K562 (cell line): Measurements from ENCODE around the gene ITSN1. TPM values are rescaled to one million over a fixed set of nuclear protein-coding genes. Genes with fewer than 3 reads are reported as not detected.

Experiments
- ATAC-seq: fragments of 200-7000 bp; cut with Tn5 transposase; 3 replicates; pipeline ENCODE4 v1.9.1; 2020; ENCODE audit warnings: moderate library complexity
- BruUV-seq: library from RNA; stranded (reverse); fragments of 400-500 nt; replicated peaks from 2 replicates; lab custom pipeline; 2021; lab: Mats Ljungman, UMichigan
- CTCF ChIA-PET: fragments of 300-600 bp; formaldehyde crosslinking; extraction: SDS; loops from one replicate; lab custom pipeline; 2021; ENCODE audit warnings: low intra/inter-chr PET ratio; lab: Yijun Ruan, JAX
- POLR2A ChIA-PET: fragments of 300-600, 350-650 bp; sonication (Branson Sonifier 250); formaldehyde crosslinking; extraction: SDS; loops from one replicate; lab custom pipeline; 2021; ENCODE audit warnings: antibody characterized with exemption, inconsistent platforms; lab: Yijun Ruan, JAX
- DNase-seq, 4 experiments: peaks; one replicate each; pipeline versions ENCODE4 v3.0.0 to v3.0.0-alpha.2; 2011 to 2018; ENCODE audit warnings: low spot score in 3 of 4, mixed read lengths in 3 of 4; ENCODE audit errors: extremely low read depth in 1 of 4
- FAIRE-seq: peaks from 2 replicates; lab custom pipeline; 2011; peaks lifted over from hg19 to GRCh38; lab: Jason Lieb, UNC
- H2AFZ ChIP-seq: 2 replicates; pipeline ENCODE4 v1.6.0; 2011; ENCODE audit warnings: low read depth, low read length, control low read depth, inconsistent platforms
- H3K27ac ChIP-seq: fragments of 200-600 bp; 3 replicates; pipeline ENCODE4 v1.8.0; 2011; ENCODE audit warnings: low read depth, mild to moderate bottlenecking, control low read depth, inconsistent platforms, low read length, moderate library complexity, mixed read lengths; ENCODE audit errors: extremely low read depth
- H3K27me3 ChIP-seq, 2 experiments: fragments of 300-600 bp in 1 of 2; 2 replicates in 1 of 2; 3 replicates in 1 of 2; pipeline versions ENCODE4 v1.6.0 to v1.8.0; 2011; ENCODE audit warnings: inconsistent platforms in 2 of 2, low read length in 2 of 2, mild to moderate bottlenecking in 1 of 2, mixed read lengths in 1 of 2, moderate library complexity in 1 of 2; ENCODE audit not compliant: control insufficient read depth in 2 of 2, insufficient read depth in 2 of 2
- H3K36me3 ChIP-seq: fragments of 300-600 bp; 3 replicates; pipeline ENCODE4 v1.8.0; 2011; ENCODE audit warnings: mild to moderate bottlenecking, low read length, inconsistent platforms; ENCODE audit not compliant: control insufficient read depth, insufficient read depth
- H3K4me1 ChIP-seq, 2 experiments: fragments of 200-600 bp in 1 of 2; replicated peaks in 1 of 2; 2 replicates in 1 of 2; 3 replicates in 1 of 2; pipeline versions ENCODE4 v1.5.1 to v1.8.0; 2011; ENCODE audit warnings: inconsistent platforms in 2 of 2, low read length in 2 of 2, mild to moderate bottlenecking in 1 of 2, mixed read lengths in 1 of 2, moderate library complexity in 1 of 2; ENCODE audit not compliant: control insufficient read depth in 2 of 2, insufficient read depth in 2 of 2
- H3K4me2 ChIP-seq: 2 replicates; pipeline ENCODE4 v1.6.1; 2011; ENCODE audit warnings: low read length, control low read depth, inconsistent platforms, mixed read lengths; ENCODE audit not compliant: insufficient read depth
- H3K4me3 ChIP-seq: fragments of 200-600 bp; sonication (generic), shearing (Covaris generic); 2 replicates; pipeline ENCODE4 v1.5.1; 2016; ENCODE audit warnings: control low read depth, inconsistent platforms
- H3K79me2 ChIP-seq: fragments of 200-600 bp; 3 replicates; pipeline ENCODE4 v1.8.0; 2011; ENCODE audit warnings: low read length, inconsistent platforms; ENCODE audit not compliant: control insufficient read depth, insufficient read depth
- H3K9ac ChIP-seq, 2 experiments: 2 replicates each; pipeline versions ENCODE4 v1.6.0 to v1.6.1; 2011; ENCODE audit warnings: low read depth in 2 of 2, low read length in 2 of 2, control low read depth in 1 of 2, inconsistent platforms in 1 of 2, mild to moderate bottlenecking in 1 of 2, mixed read lengths in 1 of 2; ENCODE audit not compliant: insufficient read depth in 1 of 2
- H3K9me1 ChIP-seq: one replicate; pipeline ENCODE4 v1.6.0; 2011; ENCODE audit warnings: inconsistent platforms, mild to moderate bottlenecking, low read length, moderate library complexity; ENCODE audit not compliant: control insufficient read depth, insufficient read depth
- H3K9me3 ChIP-seq: replicated peaks from 2 replicates; pipeline ENCODE4 v1.5.1; 2011; ENCODE audit warnings: low read depth, low read length, inconsistent platforms; ENCODE audit not compliant: control insufficient read depth, insufficient read depth
- H4K20me1 ChIP-seq: replicated peaks from 2 replicates; pipeline ENCODE4 v1.6.1; 2011; ENCODE audit warnings: low read length, inconsistent platforms, mixed read lengths; ENCODE audit not compliant: control insufficient read depth, insufficient read depth
- CTCF ChIP-seq, 3 experiments: IDR thresholded peaks in 2 of 3; conservative IDR thresholded peaks in 1 of 3; 2 replicates each; pipeline ENCODE4 v1.5.1; 2011 to 2012; ENCODE audit warnings: low read length in 3 of 3, mild to moderate bottlenecking in 3 of 3, control low read depth in 2 of 3, improper control_type of control experiment in 1 of 3, inconsistent platforms in 1 of 3, low read depth in 1 of 3, mixed read lengths in 1 of 3, moderate library complexity in 1 of 3; ENCODE audit not compliant: insufficient read depth in 2 of 3
- ILF3 ChIP-seq: fragments of 450-650 bp; IDR thresholded peaks from 2 replicates; pipeline ENCODE4 v1.6.1; 2018; ENCODE audit warnings: antibody characterized with exemption, mild to moderate bottlenecking, moderate library complexity, borderline replicate concordance
- IRF1 ChIP-seq: sonication (generic); formaldehyde crosslinking; IDR thresholded peaks from 2 replicates; pipeline ENCODE4 v1.8.0; 2022; ENCODE audit warnings: missing genetic modification reagents, mild to moderate bottlenecking, borderline replicate concordance
- JUND ChIP-seq, 2 experiments: IDR thresholded peaks; 2 replicates in 1 of 2; 3 replicates in 1 of 2; pipeline ENCODE4 v1.6.1; 2011; ENCODE audit warnings: borderline replicate concordance in 2 of 2, low read depth in 2 of 2, low read length in 2 of 2, improper control_type of control experiment in 1 of 2, missing biosample characterization in 1 of 2, missing genetic modification characterization in 1 of 2, missing genetic modification reagents in 1 of 2
- KLF10 ChIP-seq: fragments of 250-450 bp; sonication (Bioruptor Pico); IDR thresholded peaks from 2 replicates; pipeline ENCODE4 v1.6.1; 2021; ENCODE audit warnings: matching md5 sums
- MAZ ChIP-seq, 2 experiments: fragments of 450-650 bp in 1 of 2; sonication (generic) in 1 of 2; formaldehyde crosslinking; IDR thresholded peaks in 1 of 2; conservative IDR thresholded peaks in 1 of 2; 2 replicates each; pipeline versions ENCODE4 v1.4.0 to v1.5.0; 2020; ENCODE audit warnings: mild to moderate bottlenecking in 1 of 2, missing genetic modification reagents in 1 of 2
- NR3C1 ChIP-seq: sonication (generic); formaldehyde crosslinking; IDR thresholded peaks from 2 replicates; pipeline ENCODE4 v1.8.1; 2022; ENCODE audit warnings: missing genetic modification reagents
- SFPQ ChIP-seq: fragments of 200-400 bp; formaldehyde crosslinking; IDR thresholded peaks from 2 replicates; pipeline ENCODE4 v1.6.1; 2017; ENCODE audit warnings: mild to moderate bottlenecking, low read depth, low read length, moderate library complexity
- SP2 ChIP-seq: IDR thresholded peaks from 2 replicates; pipeline ENCODE4 v1.6.1; 2011; ENCODE audit warnings: mild to moderate bottlenecking, low read depth, low read length, moderate library complexity; ENCODE audit not compliant: poor library complexity, severe bottlenecking; ENCODE audit errors: extremely low read depth
- TGIF2 ChIP-seq: sonication (generic); formaldehyde crosslinking; IDR thresholded peaks from 2 replicates; pipeline ENCODE4 v1.8.1; 2022; ENCODE audit warnings: mild to moderate bottlenecking, missing genetic modification reagents, moderate library complexity
- ZNF57 ChIP-seq: fragments of 450-650 bp; formaldehyde crosslinking; IDR thresholded peaks from 2 replicates; pipeline ENCODE4 v1.4.0; 2020; ENCODE audit warnings: mild to moderate bottlenecking, moderate library complexity
- ZSCAN29 ChIP-seq: fragments of 450-650 bp; IDR thresholded peaks from 2 replicates; pipeline ENCODE4 v1.6.1; 2017
- in situ Hi-C: fragments of 300-500 bp; cut with MboI; formaldehyde crosslinking; loops from 4 replicates; pipeline ENCODE4 v1.15.0; 2018; ENCODE audit warnings: inconsistent platforms, mixed read lengths
- intact Hi-C: fragments of 100-400 bp; cut with micrococcal nuclease; formaldehyde crosslinking; loops from 2 replicates; pipeline ENCODE4 v1.14.2; 2022
- polyA plus RNA-seq, 8 experiments: library from polyadenylated mRNA; depleted of rRNA in 4 of 8; stranded (reverse) in 5 of 8; unstranded in 3 of 8; fragments of >200 nt; fragmentation: Nextera tagmentation in 2 of 8; fragmentation: Illumina TruSeq in 1 of 8; extraction: Ambion mirVana in 2 of 8; extraction: Trizol in 1 of 8; gene quantifications; 2 replicates each; pipeline versions ENCODE4 v1.2.1 to v1.2.3, GENCODE V29; 2011 to 2014; ENCODE audit warnings: inconsistent platforms in 1 of 8, missing spikeins in 1 of 8
- total RNA-seq, 7 experiments: library from RNA; depleted of rRNA in 6 of 7; stranded (reverse); fragments of >200 nt in 6 of 7; fragmentation: Illumina TruSeq in 2 of 7; extraction: Trizol in 2 of 7; gene quantifications; 2 replicates each; pipeline versions ENCODE4 v1.2.1 to v1.2.3, GENCODE V29; 2011 to 2021; ENCODE audit warnings: low replicate concordance in 1 of 7

Gene ITSN1
- total and polyA plus RNA-seq, 9 of the 15 experiments (the other 6 are each of a cell fraction or from before 2014, with no cell fraction given): 1.1 to 12.6 (median 4.8) TPM

- BruUV-seq: no TSS peak
- FAIRE-seq (no peak), DNase-seq (no peak), ATAC-seq (no peak)
- in situ Hi-C loops: no loop called here
- Histone ChIP-seq H2AFZ (no peak overlapping the region), H3K9ac (no peak overlapping the region), H3K4me2 (no peak overlapping the region), H4K20me1 (no peaks in the 10 kb centered on the region), H3K4me3 (no peak overlapping the region), H3K79me2 (no peaks in the 10 kb centered on the region), H3K4me1 (peaks cover 6 to 19% of the 10 kb centered on the region in 2 experiments), H3K9me3 (no peaks in the 10 kb centered on the region), H3K9me1 (no peaks in the 10 kb centered on the region), H3K27me3 (no peaks in the 10 kb centered on the region), H3K36me3 (no peaks in the 10 kb centered on the region), H3K27ac (no peak overlapping the region)
- ChIA-PET POLR2A (interaction anchor here (0.6 to 1.9 kb wide), 3 partner anchors 9 to 1039 kb away, joined by 3 to 6 read pairs (median 4); no protein-coding TSS in a partner anchor), CTCF (no interaction called here)
- TF ChIP-seq KLF10 (CRISPR knock-in tag) (no peak), JUND (IDR thresholded peaks at IDR 0.05; ENCODE audit: borderline replicate concordance, low read depth, low read length) (no peak), JUND (tag; IDR thresholded peaks at IDR 0.05; ENCODE audit: borderline replicate concordance, low read depth, low read length) (no peak), MAZ (CRISPR knock-in tag; conservative IDR thresholded peaks at IDR 0.05 in 1 of 2, IDR thresholded peaks at IDR 0.05 in 1 of 2) (no peak), CTCF (IDR thresholded peaks at IDR 0.05 in 2 of 3, conservative IDR thresholded peaks at IDR 0.05 in 1 of 3; ENCODE audit: insufficient read depth in 2 of 3, low read depth in 1 of 3, low read length in 3 of 3) (no peak), ZSCAN29 (no peak), SP2 (no peak), ILF3 (no peak), NR3C1 (no peak), ZNF57 (CRISPR knock-in tag) (no peak), IRF1 (CRISPR knock-in tag) (no peak), SFPQ (no peak), TGIF2 (no peak)
- intact Hi-C loops: no loop called here
Measured at GRCh38 chr21:33942426-33942825, 300.1 kb downstream of the ITSN1 start.
